ENCODE measurements around the gene SLC7A1. TPM values are rescaled to one million over a fixed set of nuclear protein-coding genes. Genes with fewer than 3 reads are reported as not detected.

The SLC7A1 gene
- total and polyA plus RNA-seq, 8 donors: 5.2 to 143 (median 32.9) TPM

DNA sequence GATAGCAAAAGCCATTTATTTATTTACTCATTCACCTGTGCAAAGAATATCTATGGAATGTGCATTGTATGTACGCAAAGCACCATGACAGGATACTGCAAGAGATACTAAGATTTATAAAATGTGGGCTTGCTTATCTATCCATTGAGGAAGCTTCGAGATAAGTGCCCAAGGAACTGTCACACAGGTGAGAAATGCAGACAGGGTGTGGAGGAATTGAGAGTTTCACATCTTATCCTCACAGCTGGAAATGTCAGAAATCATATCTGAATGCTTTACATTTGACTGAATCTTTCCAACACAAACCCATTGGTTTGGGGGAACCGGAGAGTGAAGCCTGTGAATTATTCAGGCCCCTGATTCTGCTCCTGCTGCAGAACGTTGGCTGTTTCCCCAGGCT is 113.0 kb downstream of the SLC7A1 start:
- ATAC-seq: no peak
- Histone ChIP-seq H3K4me3 (no peak overlapping the region), H3K36me3 (no peaks in the 10 kb centered on the region), H3K27ac (no peak overlapping the region), H3K4me1 (no peaks in the 10 kb centered on the region), H3K9me3 (no peaks in the 10 kb centered on the region), H3K27me3 (no peaks in the 10 kb centered on the region)
- WGBS, 2 donors: 75 to 76% methylated on average over 4 of the region's 4 CpGs
- TF ChIP-seq, protein P1, sequence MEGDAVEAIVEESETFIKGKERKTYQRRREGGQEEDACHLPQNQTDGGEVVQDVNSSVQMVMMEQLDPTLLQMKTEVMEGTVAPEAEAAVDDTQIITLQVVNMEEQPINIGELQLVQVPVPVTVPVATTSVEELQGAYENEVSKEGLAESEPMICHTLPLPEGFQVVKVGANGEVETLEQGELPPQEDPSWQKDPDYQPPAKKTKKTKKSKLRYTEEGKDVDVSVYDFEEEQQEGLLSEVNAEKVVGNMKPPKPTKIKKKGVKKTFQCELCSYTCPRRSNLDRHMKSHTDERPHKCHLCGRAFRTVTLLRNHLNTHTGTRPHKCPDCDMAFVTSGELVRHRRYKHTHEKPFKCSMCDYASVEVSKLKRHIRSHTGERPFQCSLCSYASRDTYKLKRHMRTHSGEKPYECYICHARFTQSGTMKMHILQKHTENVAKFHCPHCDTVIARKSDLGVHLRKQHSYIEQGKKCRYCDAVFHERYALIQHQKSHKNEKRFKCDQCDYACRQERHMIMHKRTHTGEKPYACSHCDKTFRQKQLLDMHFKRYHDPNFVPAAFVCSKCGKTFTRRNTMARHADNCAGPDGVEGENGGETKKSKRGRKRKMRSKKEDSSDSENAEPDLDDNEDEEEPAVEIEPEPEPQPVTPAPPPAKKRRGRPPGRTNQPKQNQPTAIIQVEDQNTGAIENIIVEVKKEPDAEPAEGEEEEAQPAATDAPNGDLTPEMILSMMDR (IDR thresholded peaks at IDR 0.05): no peak
- intact Hi-C loops (cut with DNase I): no loop called here
- DNase-seq: no peak
- no peak for FAIRE-seq

DNA sequence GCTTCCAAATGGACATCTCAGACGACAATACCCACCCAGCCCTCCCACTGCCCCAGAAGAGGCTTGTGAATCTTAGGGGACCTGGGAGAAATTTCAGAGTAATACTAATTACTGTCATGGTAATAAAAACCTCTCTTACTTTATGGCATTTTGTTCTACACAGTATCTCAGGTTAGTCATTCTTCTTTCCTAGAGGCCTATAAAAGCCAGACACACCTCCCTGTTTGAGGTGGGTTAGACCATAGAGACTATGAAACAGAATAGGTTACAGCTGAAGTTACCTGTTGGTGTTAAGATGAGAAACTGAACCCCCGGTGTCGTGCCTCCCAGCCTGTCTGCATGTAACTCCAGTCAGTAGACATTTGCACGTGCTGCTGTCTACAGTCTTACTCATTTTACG is 113.9 kb downstream of the SLC7A1 start:
- DNase-seq (no peak), ATAC-seq (no peak), FAIRE-seq (no peak)
- 89 to 96% methylated on average over 5 of the region's 5 CpGs for WGBS, 2 donors
- intact Hi-C loops (cut with DNase I): no loop called here
- TF ChIP-seq, protein P1 (IDR thresholded peaks at IDR 0.05): no peak
- Histone ChIP-seq H3K27ac (no peak overlapping the region), H3K36me3 (no peaks in the 10 kb centered on the region), H3K4me3 (no peak overlapping the region), H3K9me3 (no peaks in the 10 kb centered on the region), H3K4me1 (no peaks in the 10 kb centered on the region), H3K27me3 (no peaks in the 10 kb centered on the region)

DNA sequence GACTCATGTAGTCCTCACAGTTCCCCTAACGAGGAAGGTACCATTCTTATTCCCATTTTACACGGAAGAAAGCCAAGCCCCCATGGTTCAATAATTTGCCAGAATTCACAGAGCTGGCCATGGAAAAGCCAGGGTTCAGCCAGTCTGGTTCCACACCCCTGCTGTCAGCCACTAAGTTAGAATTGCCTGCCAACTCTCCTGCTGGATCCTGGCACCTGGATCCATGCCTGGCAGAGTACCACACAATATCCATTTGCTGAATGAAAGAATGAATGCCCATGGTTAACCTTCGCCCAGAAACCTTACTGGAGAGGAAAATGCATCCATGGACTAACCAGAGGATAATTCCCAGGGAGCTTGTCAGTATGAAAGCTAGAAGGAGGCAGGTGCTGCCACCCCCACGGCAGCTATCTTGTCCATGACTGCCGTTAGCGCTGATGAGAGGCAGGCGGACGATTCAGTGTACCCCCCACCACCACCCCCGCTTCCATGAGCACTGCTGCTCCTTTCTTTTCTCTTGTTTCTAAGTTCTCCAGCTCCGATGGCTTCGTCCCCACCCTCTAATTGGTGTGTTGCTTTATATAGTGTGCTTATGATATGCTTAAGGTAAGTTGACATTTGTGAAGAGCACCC is 114.5 kb downstream of the SLC7A1 start:
- FAIRE-seq (no peak), DNase-seq (no peak), ATAC-seq (no peak)
- Histone ChIP-seq H3K9me3 (no peaks in the 10 kb centered on the region), H3K4me1 (no peaks in the 10 kb centered on the region), H3K4me3 (no peak overlapping the region), H3K36me3 (no peaks in the 10 kb centered on the region), H3K27me3 (no peaks in the 10 kb centered on the region), H3K27ac (no peak overlapping the region)
- whole genome bisulfite sequencing, 2 donors: 80 to 81% methylated on average over 11 of the region's 11 CpGs
- TF ChIP-seq, protein P1 (IDR thresholded peaks at IDR 0.05): no peak
- intact Hi-C loops (cut with DNase I): no loop called here

DNA sequence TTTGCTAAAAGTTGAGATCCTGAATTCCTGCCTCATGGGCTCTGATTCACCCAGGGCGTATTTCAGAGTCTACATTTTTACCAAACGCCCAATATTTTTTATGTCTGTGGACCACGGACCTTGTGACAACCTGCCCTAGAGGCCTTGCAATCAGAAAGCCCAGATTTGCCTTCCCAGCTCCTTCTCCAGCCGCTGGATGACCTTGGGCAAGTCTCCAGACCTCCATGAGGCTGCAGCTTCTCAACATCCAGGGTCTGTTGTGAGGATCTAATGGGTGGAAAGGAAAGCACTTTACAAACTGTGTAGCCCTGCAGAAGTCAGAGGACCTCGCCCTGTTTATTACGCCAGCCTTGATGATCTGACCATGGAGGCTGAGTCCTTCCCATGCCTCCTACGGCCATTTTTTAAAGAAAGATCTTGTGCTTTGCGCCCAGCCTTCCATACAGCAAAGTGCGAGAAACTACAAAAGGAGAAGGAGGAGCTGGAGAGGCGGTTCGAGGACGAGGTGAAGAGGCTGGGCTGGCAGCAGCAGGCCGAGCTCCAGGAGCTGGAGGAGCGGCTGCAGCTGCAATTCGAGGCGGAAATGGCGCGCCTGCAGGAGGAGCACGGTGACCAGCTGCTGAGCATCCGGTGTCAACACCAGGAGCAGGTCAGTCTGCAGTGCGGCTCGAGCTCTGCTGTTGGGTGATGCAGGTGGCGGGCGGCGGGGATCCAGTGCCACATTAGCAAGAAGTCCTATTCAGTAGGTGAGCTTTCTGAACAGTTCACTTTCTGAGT is 115.6 kb downstream of the SLC7A1 start:
- intact Hi-C loops (cut with DNase I): no loop called here
- Histone ChIP-seq H3K27ac (no peak overlapping the region), H3K9me3 (no peaks in the 10 kb centered on the region), H3K4me1 (no peaks in the 10 kb centered on the region), H3K36me3 (no peaks in the 10 kb centered on the region), H3K27me3 (no peaks in the 10 kb centered on the region), H3K4me3 (no peak overlapping the region)
- peak in 1 of 4 donors; percentile 29 for ATAC-seq
- FAIRE-seq: no peak
- WGBS, 2 donors: 83 to 85% methylated on average over 25 of the region's 25 CpGs
- no peak for DNase-seq
- TF ChIP-seq, protein P1 (IDR thresholded peaks at IDR 0.05): no peak

DNA sequence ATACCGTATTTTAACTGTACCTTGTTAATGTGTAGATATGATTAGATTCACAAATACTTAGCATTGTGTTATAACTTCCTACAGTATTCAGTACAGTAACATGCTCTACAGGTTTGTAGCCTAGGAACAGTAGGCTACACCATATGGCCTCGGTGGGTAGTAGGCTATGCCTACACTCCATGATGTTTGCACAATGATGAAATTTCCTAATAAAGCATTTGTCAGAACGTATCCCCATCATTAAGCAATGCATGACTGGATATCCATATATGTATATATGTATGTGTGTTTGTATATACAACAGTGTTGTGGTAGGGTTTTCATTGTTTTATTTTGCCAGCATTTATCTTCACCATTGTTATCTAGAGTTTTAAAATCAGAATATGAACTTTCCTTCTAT is 119.4 kb downstream of the SLC7A1 start:
- H3K27ac ChIP-seq: no peak overlapping the region
- ATAC-seq (no peak), FAIRE-seq (no peak), DNase-seq (no peak)
- TF ChIP-seq, protein P1 (IDR thresholded peaks at IDR 0.05): no peak
- H3K4me3 ChIP-seq: no peak overlapping the region
- H3K9me3 ChIP-seq: no peaks in the 10 kb centered on the region
- no peaks in the 10 kb centered on the region for H3K4me1 ChIP-seq
- WGBS, 2 donors: 65 to 70% methylated on average over 3 of the region's 3 CpGs
- intact Hi-C loops (cut with DNase I): no loop called here
- H3K36me3 ChIP-seq: no peaks in the 10 kb centered on the region
- peaks cover 0 to 3% (median 0%) of the 10 kb centered on the region in 4 donors for H3K27me3 ChIP-seq
